SK-N-SH (cell line): ENCODE data around the gene ATP5F1A. TPM values are rescaled to one million over a fixed set of nuclear protein-coding genes. Genes with fewer than 3 reads are reported as not detected.

Experiments used
- CTCF ChIA-PET: fragments of 300-600, 350-600 bp; formaldehyde crosslinking; extraction: SDS; loops from one replicate; lab custom pipeline; 2021; lab: Yijun Ruan, JAX
- POLR2A ChIA-PET: fragments of 350-600 bp; sonication (Branson Sonifier 250); formaldehyde crosslinking; extraction: SDS; loops from one replicate; lab custom pipeline; 2020; ENCODE audit warnings: antibody characterized with exemption, inconsistent platforms; lab: Yijun Ruan, JAX
- DNase-seq: peaks from one replicate; pipeline ENCODE4 v3.0.0; 2012
- H2AFZ ChIP-seq: fragments of 200-600 bp; sonication (generic); 2 replicates; pipeline ENCODE4 v1.8.1; 2016; ENCODE audit warnings: antibody characterized with exemption, mild to moderate bottlenecking, low read depth
- H3F3A ChIP-seq: fragments of 200-600 bp; sonication (generic); replicated peaks from 2 replicates; pipeline ENCODE3; 2016; ENCODE audit warnings: antibody characterized with exemption, mild to moderate bottlenecking; ENCODE audit not compliant: insufficient read depth
- H3K27ac ChIP-seq, 2 experiments: fragments of 200-500 bp in 1 of 2; fragments of 200-600 bp in 1 of 2; sonication (Bioruptor generic) in 1 of 2; sonication (generic), shearing (Covaris generic) in 1 of 2; 2 replicates each; pipeline versions ENCODE4 v1.5.1 to v1.6.1; 2014 to 2016; ENCODE audit warnings: low read depth in 2 of 2, inconsistent platforms in 1 of 2, low read length in 1 of 2, mild to moderate bottlenecking in 1 of 2, mixed read lengths in 1 of 2
- H3K27me3 ChIP-seq: fragments of 200-600 bp; sonication (generic), shearing (Covaris generic); 2 replicates; pipeline ENCODE4 v1.6.1; 2016; ENCODE audit warnings: mixed run types; ENCODE audit not compliant: insufficient read depth
- H3K36me3 ChIP-seq, 2 experiments: fragments of 200-500 bp in 1 of 2; fragments of 200-600 bp in 1 of 2; sonication (Bioruptor generic) in 1 of 2; sonication (generic) in 1 of 2; replicated peaks in 1 of 2; 2 replicates each; pipeline versions ENCODE3 to v1.5.1; 2014 to 2016; ENCODE audit warnings: low read length in 1 of 2, mild to moderate bottlenecking in 1 of 2; ENCODE audit not compliant: insufficient read depth in 2 of 2, control insufficient read depth in 1 of 2
- H3K4me1 ChIP-seq, 2 experiments: fragments of 200-500 bp in 1 of 2; fragments of 200-600 bp in 1 of 2; sonication (Bioruptor generic) in 1 of 2; sonication (generic), shearing (Covaris generic) in 1 of 2; 2 replicates each; pipeline versions ENCODE4 v1.5.1 to v1.6.1; 2014 to 2016; ENCODE audit warnings: low read depth in 1 of 2, low read length in 1 of 2, mixed run types in 1 of 2; ENCODE audit not compliant: insufficient read depth in 2 of 2, control insufficient read depth in 1 of 2
- H3K4me2 ChIP-seq: fragments of 200-600 bp; sonication (generic), shearing (Covaris generic); 2 replicates; pipeline ENCODE4 v1.6.1; 2017; ENCODE audit warnings: mixed run types
- H3K4me3 ChIP-seq, 2 experiments: fragments of 200-500 bp in 1 of 2; fragments of 200-600 bp in 1 of 2; sonication (Bioruptor generic) in 1 of 2; sonication (generic), shearing (Covaris generic) in 1 of 2; 2 replicates each; pipeline versions ENCODE4 v1.5.1 to v1.8.1; 2014 to 2016; ENCODE audit warnings: low read depth in 2 of 2, inconsistent platforms in 1 of 2, low read length in 1 of 2, mild to moderate bottlenecking in 1 of 2, mixed read lengths in 1 of 2, moderate library complexity in 1 of 2
- H3K79me2 ChIP-seq: fragments of 200-600 bp; sonication (generic); 2 replicates; pipeline ENCODE4 v1.8.1; 2017; ENCODE audit warnings: mild to moderate bottlenecking; ENCODE audit not compliant: insufficient read depth
- H3K9ac ChIP-seq: fragments of 200-600 bp; sonication (generic); 2 replicates; pipeline ENCODE4 v1.6.1; 2017; ENCODE audit warnings: mixed run types
- H3K9me2 ChIP-seq: fragments of 200-600 bp; sonication (generic); 2 replicates; pipeline ENCODE4 v1.6.1; 2017; ENCODE audit warnings: mixed run types
- H3K9me3 ChIP-seq: fragments of 200-600 bp; sonication (generic); 2 replicates; pipeline ENCODE4 v1.6.1; 2017; ENCODE audit warnings: mixed run types, mild to moderate bottlenecking, moderate library complexity
- H4K20me1 ChIP-seq: fragments of 200-600 bp; sonication (generic); 2 replicates; pipeline ENCODE4 v1.6.1; 2017; ENCODE audit warnings: mild to moderate bottlenecking, mixed run types; ENCODE audit not compliant: insufficient read depth
- CHD2 ChIP-seq: fragments of 150-350 bp; IDR thresholded peaks from 2 replicates; pipeline ENCODE4 v1.6.1; 2018; ENCODE audit warnings: low read length; ENCODE audit not compliant: partially characterized antibody
- CTCF ChIP-seq: fragments of 200-600 bp; sonication (generic); IDR thresholded peaks from 2 replicates; pipeline ENCODE4 v1.6.1; 2017; ENCODE audit warnings: antibody characterized with exemption, mild to moderate bottlenecking, moderate library complexity
- EZH2phosphoT487 ChIP-seq: fragments of 200-600 bp; sonication (generic); IDR thresholded peaks from 2 replicates; pipeline ENCODE4 v1.6.1; 2017; ENCODE audit warnings: low read depth, mixed run types, mild to moderate bottlenecking, antibody characterized with exemption, moderate library complexity, borderline replicate concordance
- FOXM1 ChIP-seq: IDR thresholded peaks from 2 replicates; pipeline ENCODE4 v1.4.0; 2012; ENCODE audit warnings: low read depth, mild to moderate bottlenecking
- GABPA ChIP-seq: IDR thresholded peaks from 2 replicates; pipeline ENCODE4 v1.4.0; 2012; ENCODE audit warnings: low read depth, mild to moderate bottlenecking
- GATA2 ChIP-seq: sonication (generic); formaldehyde crosslinking; IDR thresholded peaks from 2 replicates; pipeline ENCODE4 v1.5.0; 2020; ENCODE audit warnings: mild to moderate bottlenecking, missing genetic modification reagents
- PBX3 ChIP-seq: IDR thresholded peaks from 2 replicates; pipeline ENCODE4; 2012
- RFX5 ChIP-seq: IDR thresholded peaks from 2 replicates; pipeline ENCODE4 v1.6.1; 2012; ENCODE audit warnings: mild to moderate bottlenecking, improper control_type of control experiment, low read length
- RXRA ChIP-seq: IDR thresholded peaks from 2 replicates; pipeline ENCODE4 v1.4.0; 2012; ENCODE audit warnings: low read depth, mild to moderate bottlenecking, borderline replicate concordance
- USF1 ChIP-seq: IDR thresholded peaks from 2 replicates; pipeline ENCODE4 v1.4.0; 2012; ENCODE audit warnings: low read depth, borderline replicate concordance
- ZBTB33 ChIP-seq: IDR thresholded peaks from 2 replicates; pipeline ENCODE4 v1.4.0; 2012; ENCODE audit warnings: low read depth, borderline replicate concordance
- WGBS: methylation state at CpG from one replicate; pipeline ENCODE4 v1.1.6; 2017; ENCODE audit warnings: low lambda C conversion rate; 5-methylcytosine and 5-hydroxymethylcytosine counted together
- polyA plus RNA-seq, 3 experiments: library from polyadenylated mRNA; depleted of rRNA; stranded (reverse); fragments of >200 nt; gene quantifications; 2 replicates each; pipeline ENCODE4 v1.2.3, GENCODE V29; 2012

ATP5F1A gene
- polyA plus RNA-seq, 1 of the 3 experiments (the other 2 are of a cell fraction): 610 TPM

- H3K4me2 ChIP-seq: no peak overlapping the region
- peaks cover 0 to 12% of the 10 kb centered on the region in 2 experiments; a peak in 1 of 4 replicates for H3K4me1 ChIP-seq
- no peak overlapping the region for H3K4me3 ChIP-seq
- H3K36me3 ChIP-seq: no peaks in the 10 kb centered on the region
- no peak overlapping the region for H2AFZ ChIP-seq
- ChIA-PET POLR2A (no interaction called here), CTCF (interaction anchor here (0.8 kb wide), 1 partner anchor 66 kb away, joined by 3 read pairs; no protein-coding TSS in a partner anchor)
- no peaks in the 10 kb centered on the region for H3K9me3 ChIP-seq
- 81% methylated on average over 5 of the region's 5 CpGs for whole genome bisulfite sequencing
- H3K9me2 ChIP-seq: no peaks in the 10 kb centered on the region
- no peak overlapping the region for H3K27ac ChIP-seq
- H4K20me1 ChIP-seq: no peaks in the 10 kb centered on the region
- H3K27me3 ChIP-seq: no peaks in the 10 kb centered on the region
- DNase-seq: no peak
- H3K9ac ChIP-seq: no peak overlapping the region
- no peaks in the 10 kb centered on the region for H3K79me2 ChIP-seq
- TF ChIP-seq ZBTB33 (no peak), PBX3 (no peak), USF1 (no peak), EZH2phosphoT487 (no peak), GABPA (no peak)
- peaks cover 21% of the 10 kb centered on the region for H3F3A ChIP-seq
These were observed 57.9 kb downstream of the ATP5F1A start for GRCh38 chr18:46040033-46040746.

GRCh38 chr18:46037512-46038305 lies 60.4 kb downstream of the ATP5F1A start:
- H3K9me3 ChIP-seq: no peaks in the 10 kb centered on the region
- ChIA-PET CTCF (no interaction called here), POLR2A (interaction anchor here (0.6 kb wide), 1 partner anchor 62 kb away, joined by 3 read pairs; no protein-coding TSS in a partner anchor)
- no peak for TF ChIP-seq RFX5
- no peak for TF ChIP-seq GATA2 (CRISPR knock-in tag)
- no peak for TF ChIP-seq CHD2
- TF ChIP-seq FOXM1: no peak
- no peak for TF ChIP-seq CTCF
- TF ChIP-seq RXRA: no peak
- TF ChIP-seq EZH2phosphoT487: no peak
- no peaks in the 10 kb centered on the region for H3K27me3 ChIP-seq
- H3K4me2 ChIP-seq: no peak overlapping the region
- H3K4me1 ChIP-seq: peaks cover 0 to 21% of the 10 kb centered on the region in 2 experiments; a peak in 1 of 4 replicates
- H3K9ac ChIP-seq: no peak overlapping the region
- no peaks in the 10 kb centered on the region for H3K79me2 ChIP-seq
- no peaks in the 10 kb centered on the region for H3K36me3 ChIP-seq
- WGBS: 85% methylated on average over 9 of the region's 9 CpGs
- no peak overlapping the region for H2AFZ ChIP-seq
- peaks cover 13% of the 10 kb centered on the region for H3F3A ChIP-seq
- H4K20me1 ChIP-seq: no peaks in the 10 kb centered on the region
- H3K4me3 ChIP-seq: no peak overlapping the region
- no peak overlapping the region for H3K27ac ChIP-seq
- H3K9me2 ChIP-seq: no peaks in the 10 kb centered on the region
- no peak for DNase-seq
